ENCODE data around the gene ZNF609. TPM values are rescaled to one million over a fixed set of nuclear protein-coding genes. Genes with fewer than 3 reads are reported as not detected.

ZNF609 gene
- total RNA-seq, 1 donor from 2014 or later: 21.5 TPM

DNA sequence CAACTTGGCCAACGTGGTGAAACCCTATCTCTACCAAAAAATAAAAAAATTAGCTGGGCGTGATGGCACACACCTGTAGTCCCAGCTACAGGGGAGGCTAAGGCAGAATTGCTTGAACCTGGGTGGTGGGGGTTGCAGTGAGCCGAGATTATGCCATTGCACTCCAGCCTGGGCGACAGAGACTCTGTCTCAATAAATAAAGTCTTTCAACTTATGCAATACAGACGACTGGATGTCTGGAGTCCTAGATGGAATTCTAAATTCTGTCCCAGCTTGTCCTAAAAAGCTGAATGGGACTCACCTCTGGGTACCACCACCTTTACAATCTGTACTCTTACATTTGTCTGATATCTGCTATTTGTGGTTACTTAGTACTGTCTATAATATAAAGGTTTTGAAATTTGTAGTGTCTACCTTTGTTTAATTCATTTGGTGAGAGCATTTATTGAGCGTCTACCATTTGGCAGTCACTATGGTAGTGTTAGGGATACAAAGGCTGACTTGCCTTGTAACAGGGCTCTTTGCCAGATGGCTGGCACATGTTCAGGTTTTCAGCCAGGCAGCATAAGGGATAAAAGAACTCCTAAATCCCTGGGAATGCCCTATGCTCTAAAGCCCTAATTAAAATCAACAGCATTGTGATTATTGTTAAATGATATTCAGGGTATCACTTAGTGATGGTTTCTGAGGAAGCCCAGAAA lies 7.2 kb upstream of the ZNF609 start:
- Histone ChIP-seq H3K9me3 (ENCODE audit: low read depth) (no peaks in the 10 kb centered on the region), H3K9ac (no peak overlapping the region), H3K27me3 (no peaks in the 10 kb centered on the region), H3F3A (ENCODE audit: low read depth) (peaks cover 31% of the 10 kb centered on the region), H3K4me3 (no peak overlapping the region), H4K20me1 (ENCODE audit: low read depth) (peaks cover 33% of the 10 kb centered on the region), H3K4me1 (peaks cover 48% of the 10 kb centered on the region), H3K79me2 (ENCODE audit: low read depth) (no peaks in the 10 kb centered on the region), H3K36me3 (no peaks in the 10 kb centered on the region), H3K27ac (peak overlapping the region; percentile 75), H3K4me2 (peak overlapping the region; percentile 66), H2AFZ (replicated peaks) (no peak overlapping the region)
- H3K9me3 Mint-ChIP-seq: no peaks in the 10 kb centered on the region
- H3K4me1 Mint-ChIP-seq: peaks cover 58% of the 10 kb centered on the region
- no peak for TF ChIP-seq EZH2phosphoT487 (IDR thresholded peaks at IDR 0.05)
- TF ChIP-seq EZH2 (IDR thresholded peaks at IDR 0.05): no peak
- TF ChIP-seq, protein P1, sequence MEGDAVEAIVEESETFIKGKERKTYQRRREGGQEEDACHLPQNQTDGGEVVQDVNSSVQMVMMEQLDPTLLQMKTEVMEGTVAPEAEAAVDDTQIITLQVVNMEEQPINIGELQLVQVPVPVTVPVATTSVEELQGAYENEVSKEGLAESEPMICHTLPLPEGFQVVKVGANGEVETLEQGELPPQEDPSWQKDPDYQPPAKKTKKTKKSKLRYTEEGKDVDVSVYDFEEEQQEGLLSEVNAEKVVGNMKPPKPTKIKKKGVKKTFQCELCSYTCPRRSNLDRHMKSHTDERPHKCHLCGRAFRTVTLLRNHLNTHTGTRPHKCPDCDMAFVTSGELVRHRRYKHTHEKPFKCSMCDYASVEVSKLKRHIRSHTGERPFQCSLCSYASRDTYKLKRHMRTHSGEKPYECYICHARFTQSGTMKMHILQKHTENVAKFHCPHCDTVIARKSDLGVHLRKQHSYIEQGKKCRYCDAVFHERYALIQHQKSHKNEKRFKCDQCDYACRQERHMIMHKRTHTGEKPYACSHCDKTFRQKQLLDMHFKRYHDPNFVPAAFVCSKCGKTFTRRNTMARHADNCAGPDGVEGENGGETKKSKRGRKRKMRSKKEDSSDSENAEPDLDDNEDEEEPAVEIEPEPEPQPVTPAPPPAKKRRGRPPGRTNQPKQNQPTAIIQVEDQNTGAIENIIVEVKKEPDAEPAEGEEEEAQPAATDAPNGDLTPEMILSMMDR (IDR thresholded peaks at IDR 0.05): no peak
- H3K27ac Mint-ChIP-seq: no peak overlapping the region
- no peaks in the 10 kb centered on the region for H3K27me3 Mint-ChIP-seq (ENCODE audit: insufficient read depth, low read depth)
- peak overlapping the region; percentile 14 for H3K4me3 Mint-ChIP-seq
- peaks cover under 1% of the 10 kb centered on the region for H3K36me3 Mint-ChIP-seq
- peak; percentile 18 for DNase-seq (ENCODE audit: low spot score)

DNA sequence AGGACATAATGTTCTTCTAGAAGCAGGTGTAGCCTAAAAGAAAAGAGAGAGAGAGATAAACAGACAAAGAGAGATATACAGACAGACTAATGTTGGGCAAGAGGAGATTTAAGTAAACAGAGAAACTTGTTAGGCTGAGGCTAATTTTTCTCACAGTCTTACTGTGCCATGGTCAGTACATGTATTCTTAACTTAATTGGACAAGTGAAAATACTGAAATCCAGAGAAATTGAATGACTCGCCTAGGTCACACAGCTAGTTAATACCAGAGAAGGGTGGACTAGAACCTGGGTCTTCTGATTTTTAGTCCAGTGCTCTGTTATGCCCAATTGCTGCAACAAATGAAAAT lies 6.7 kb upstream of the ZNF609 start:
- Histone ChIP-seq H3F3A (ENCODE audit: low read depth) (peaks cover 32% of the 10 kb centered on the region), H3K4me1 (peaks cover 52% of the 10 kb centered on the region), H3K27ac (peak overlapping the region; percentile 75), H4K20me1 (ENCODE audit: low read depth) (peaks cover 33% of the 10 kb centered on the region), H3K4me3 (no peak overlapping the region), H3K4me2 (peak overlapping the region; percentile 66), H3K27me3 (no peaks in the 10 kb centered on the region), H2AFZ (replicated peaks) (no peak overlapping the region), H3K36me3 (no peaks in the 10 kb centered on the region), H3K9me3 (ENCODE audit: low read depth) (no peaks in the 10 kb centered on the region), H3K79me2 (ENCODE audit: low read depth) (no peaks in the 10 kb centered on the region), H3K9ac (no peak overlapping the region)
- TF ChIP-seq EZH2 (IDR thresholded peaks at IDR 0.05): no peak
- TF ChIP-seq, protein P1 (IDR thresholded peaks at IDR 0.05): no peak
- TF ChIP-seq EZH2phosphoT487 (IDR thresholded peaks at IDR 0.05): no peak
- Mint-ChIP-seq H3K27ac (peak overlapping the region; percentile 55), H3K4me1 (peaks cover 62% of the 10 kb centered on the region), H3K36me3 (peaks cover 1% of the 10 kb centered on the region), H3K27me3 (ENCODE audit: insufficient read depth, low read depth) (no peaks in the 10 kb centered on the region), H3K9me3 (no peaks in the 10 kb centered on the region), H3K4me3 (peak overlapping the region; percentile 14)
- no peak for DNase-seq (ENCODE audit: low spot score)

DNA sequence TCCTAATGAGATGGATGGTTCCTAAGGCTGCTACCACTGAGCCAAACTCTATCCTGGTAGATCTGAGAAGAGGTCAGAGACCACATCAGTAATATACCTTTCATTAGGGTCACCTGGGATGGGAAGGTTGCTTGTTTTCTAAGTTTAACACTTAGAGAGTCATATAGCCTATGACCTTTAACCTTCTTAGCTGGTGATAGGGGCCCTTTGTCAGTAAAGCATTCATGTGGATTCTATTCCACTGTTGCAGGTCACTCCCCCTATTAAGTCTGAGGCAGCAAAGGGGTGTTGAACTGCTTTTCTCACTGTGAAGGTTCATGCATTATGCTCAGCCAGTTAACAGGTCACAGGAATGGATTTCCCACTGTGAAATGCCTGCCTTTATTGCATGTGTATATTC lies 6.1 kb upstream of the ZNF609 start:
- Mint-ChIP-seq H3K4me3 (peak overlapping the region; percentile 61), H3K36me3 (peaks cover 1% of the 10 kb centered on the region), H3K4me1 (peaks cover 68% of the 10 kb centered on the region), H3K27ac (peak overlapping the region; percentile 55), H3K27me3 (ENCODE audit: insufficient read depth, low read depth) (no peaks in the 10 kb centered on the region), H3K9me3 (no peaks in the 10 kb centered on the region)
- no peak overlapping the region for H3K9ac ChIP-seq
- peaks cover 38% of the 10 kb centered on the region for H3F3A ChIP-seq (ENCODE audit: low read depth)
- H4K20me1 ChIP-seq (ENCODE audit: low read depth): peaks cover 33% of the 10 kb centered on the region
- no peak overlapping the region for H2AFZ ChIP-seq (replicated peaks)
- DNase-seq (ENCODE audit: low spot score): peak; percentile 74
- peak overlapping the region; percentile 75 for H3K27ac ChIP-seq
- H3K79me2 ChIP-seq (ENCODE audit: low read depth): no peaks in the 10 kb centered on the region
- H3K4me1 ChIP-seq: peaks cover 59% of the 10 kb centered on the region
- no peaks in the 10 kb centered on the region for H3K9me3 ChIP-seq (ENCODE audit: low read depth)
- H3K4me2 ChIP-seq: peak overlapping the region; percentile 66
- TF ChIP-seq, protein P1 (IDR thresholded peaks at IDR 0.05): no peak
- TF ChIP-seq EZH2 (IDR thresholded peaks at IDR 0.05): no peak
- TF ChIP-seq EZH2phosphoT487 (IDR thresholded peaks at IDR 0.05): no peak
- no peaks in the 10 kb centered on the region for H3K36me3 ChIP-seq
- no peaks in the 10 kb centered on the region for H3K27me3 ChIP-seq
- H3K4me3 ChIP-seq: peak overlapping the region; percentile 15

All from neural progenitor cell (in vitro differentiated cells).